Measurements from ENCODE around the gene CITED2.
A peak's percentile ranks its signal among the peaks of the same experiment; 100 is the strongest.

The CITED2 gene

DNA sequence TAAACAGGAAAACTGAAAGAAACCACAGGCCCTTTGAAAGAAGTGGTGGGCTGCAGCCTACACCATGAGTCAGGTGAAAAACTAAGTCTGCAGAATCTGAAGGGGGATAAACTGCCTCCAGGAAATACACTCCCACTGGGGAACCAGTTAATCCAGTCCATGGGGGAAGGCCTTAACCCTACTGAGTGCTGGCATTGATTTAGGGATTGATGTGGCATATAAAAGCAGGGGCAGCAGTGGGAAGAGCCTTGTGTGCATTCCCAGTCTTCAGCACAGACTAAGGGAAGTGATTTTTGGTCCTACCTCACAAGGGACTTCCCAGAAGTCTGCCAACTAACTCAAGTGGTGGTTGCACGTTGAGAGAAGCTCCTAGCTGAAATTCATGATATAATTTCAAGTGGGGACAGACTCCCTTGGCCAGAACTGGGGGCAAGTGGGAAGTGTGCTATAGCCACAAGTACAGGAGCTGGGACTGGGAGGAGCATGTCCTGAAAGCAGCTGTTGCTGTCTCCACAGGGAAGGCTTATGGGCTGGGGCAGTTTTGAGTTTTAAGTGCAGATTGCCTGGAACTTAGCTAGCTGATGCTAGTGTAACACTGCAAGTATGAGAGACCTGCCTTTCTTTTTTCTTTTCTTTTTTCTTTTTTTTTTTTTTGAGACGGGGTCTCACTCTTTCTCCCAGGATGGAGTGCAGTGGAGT lies 31.2 kb downstream of the CITED2 start:
- no peak overlapping the region for H3K4me3 ChIP-seq (ENCODE audit: low read depth, low read length)
- TF ChIP-seq, protein P1, sequence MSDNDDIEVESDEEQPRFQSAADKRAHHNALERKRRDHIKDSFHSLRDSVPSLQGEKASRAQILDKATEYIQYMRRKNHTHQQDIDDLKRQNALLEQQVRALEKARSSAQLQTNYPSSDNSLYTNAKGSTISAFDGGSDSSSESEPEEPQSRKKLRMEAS (IDR thresholded peaks at IDR 0.05; ENCODE audit: low read depth, low read length), result no peak
- TF ChIP-seq POLR2A (IDR thresholded peaks at IDR 0.05; ENCODE audit: extremely low read depth, insufficient read length) (no peak), MYC (IDR thresholded peaks at IDR 0.05; ENCODE audit: low read depth, low read length) (no peak)
- TF ChIP-seq, protein P2, sequence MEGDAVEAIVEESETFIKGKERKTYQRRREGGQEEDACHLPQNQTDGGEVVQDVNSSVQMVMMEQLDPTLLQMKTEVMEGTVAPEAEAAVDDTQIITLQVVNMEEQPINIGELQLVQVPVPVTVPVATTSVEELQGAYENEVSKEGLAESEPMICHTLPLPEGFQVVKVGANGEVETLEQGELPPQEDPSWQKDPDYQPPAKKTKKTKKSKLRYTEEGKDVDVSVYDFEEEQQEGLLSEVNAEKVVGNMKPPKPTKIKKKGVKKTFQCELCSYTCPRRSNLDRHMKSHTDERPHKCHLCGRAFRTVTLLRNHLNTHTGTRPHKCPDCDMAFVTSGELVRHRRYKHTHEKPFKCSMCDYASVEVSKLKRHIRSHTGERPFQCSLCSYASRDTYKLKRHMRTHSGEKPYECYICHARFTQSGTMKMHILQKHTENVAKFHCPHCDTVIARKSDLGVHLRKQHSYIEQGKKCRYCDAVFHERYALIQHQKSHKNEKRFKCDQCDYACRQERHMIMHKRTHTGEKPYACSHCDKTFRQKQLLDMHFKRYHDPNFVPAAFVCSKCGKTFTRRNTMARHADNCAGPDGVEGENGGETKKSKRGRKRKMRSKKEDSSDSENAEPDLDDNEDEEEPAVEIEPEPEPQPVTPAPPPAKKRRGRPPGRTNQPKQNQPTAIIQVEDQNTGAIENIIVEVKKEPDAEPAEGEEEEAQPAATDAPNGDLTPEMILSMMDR (IDR thresholded peaks at IDR 0.05; ENCODE audit: low read depth, low read length), result no peak
- peak; percentile 23 for DNase-seq (ENCODE audit: low read depth)

DNA sequence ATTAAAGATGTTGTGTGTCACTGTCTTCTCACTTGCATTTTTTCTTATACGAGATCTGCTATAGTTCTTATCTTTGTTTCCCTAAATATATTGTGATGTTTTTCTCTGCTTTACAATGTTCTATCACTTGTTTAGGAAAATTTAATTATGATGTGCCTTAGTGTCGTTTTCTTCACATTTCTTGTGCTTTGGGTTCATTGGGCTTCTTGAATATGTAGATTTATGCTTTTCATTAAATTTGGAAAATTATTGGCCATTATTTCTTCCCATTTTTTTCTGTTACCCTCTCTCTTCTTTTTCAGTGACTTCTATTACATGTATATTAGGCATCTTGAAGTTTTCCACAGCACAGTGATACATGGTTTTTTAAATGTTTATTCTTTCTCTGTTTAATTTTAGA lies 33.4 kb downstream of the CITED2 start:
- TF ChIP-seq MYC (IDR thresholded peaks at IDR 0.05; ENCODE audit: low read depth, low read length) (no peak), POLR2A (IDR thresholded peaks at IDR 0.05; ENCODE audit: extremely low read depth, insufficient read length) (no peak)
- TF ChIP-seq, protein P1 (IDR thresholded peaks at IDR 0.05; ENCODE audit: low read depth, low read length), result no peak
- TF ChIP-seq, protein P2 (IDR thresholded peaks at IDR 0.05; ENCODE audit: low read depth, low read length), result no peak
- no peak overlapping the region for H3K4me3 ChIP-seq (ENCODE audit: low read depth, low read length)
- no peak for DNase-seq (ENCODE audit: low read depth)

DNA sequence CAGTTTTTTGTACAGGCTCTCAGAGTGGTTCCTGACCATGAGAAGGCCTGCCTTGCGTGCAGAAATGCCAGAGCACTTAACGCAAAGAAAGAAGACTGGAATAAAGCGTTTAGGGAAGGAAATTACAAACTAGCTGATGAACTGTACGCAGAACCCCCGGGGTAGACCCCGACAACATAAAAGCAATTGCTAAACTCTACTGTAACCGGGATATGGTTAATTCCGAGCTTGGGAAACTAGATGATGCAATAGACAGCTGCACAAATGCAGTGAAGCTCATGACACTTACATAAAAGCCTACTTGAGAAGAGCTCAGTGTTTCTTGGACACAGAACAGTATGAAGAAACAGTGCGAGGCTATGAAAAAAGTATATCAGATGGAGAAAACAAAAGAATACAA lies 35.7 kb downstream of the CITED2 start:
- H3K4me3 ChIP-seq (ENCODE audit: low read depth, low read length), result peak overlapping the region; percentile 32
- TF ChIP-seq MYC (IDR thresholded peaks at IDR 0.05; ENCODE audit: low read depth, low read length), result no peak; the same call in 1 of the 2 replicates
- TF ChIP-seq, protein P1 (IDR thresholded peaks at IDR 0.05; ENCODE audit: low read depth, low read length), result no peak; the same call in 1 of the 2 replicates
- TF ChIP-seq POLR2A (IDR thresholded peaks at IDR 0.05; ENCODE audit: extremely low read depth, insufficient read length), result no peak
- peak; percentile 97 for DNase-seq (ENCODE audit: low read depth)

DNA sequence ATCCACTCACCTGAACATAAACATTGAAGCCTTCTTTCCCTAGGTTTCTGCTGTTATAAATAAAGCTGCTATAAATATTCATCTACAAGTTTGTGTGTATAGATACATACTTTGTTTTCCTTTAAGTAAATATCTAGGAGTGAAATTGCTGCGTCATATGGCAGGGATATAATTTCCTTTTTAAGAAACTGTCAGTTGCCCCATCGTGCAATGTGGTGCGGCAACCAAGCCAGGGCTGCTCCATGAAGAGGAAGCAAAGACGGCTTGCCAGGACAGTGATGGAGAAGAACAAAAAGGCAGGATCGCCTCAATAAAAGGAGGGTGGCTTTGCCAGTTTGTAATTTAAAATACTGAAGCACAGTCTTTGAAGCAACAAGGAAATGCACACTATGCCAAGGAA lies 36.6 kb downstream of the CITED2 start:
- peak; percentile 86 for DNase-seq (ENCODE audit: low read depth)
- TF ChIP-seq, protein P2 (IDR thresholded peaks at IDR 0.05; ENCODE audit: low read depth, low read length), result no peak
- no peak overlapping the region for H3K4me3 ChIP-seq (ENCODE audit: low read depth, low read length)

DNA sequence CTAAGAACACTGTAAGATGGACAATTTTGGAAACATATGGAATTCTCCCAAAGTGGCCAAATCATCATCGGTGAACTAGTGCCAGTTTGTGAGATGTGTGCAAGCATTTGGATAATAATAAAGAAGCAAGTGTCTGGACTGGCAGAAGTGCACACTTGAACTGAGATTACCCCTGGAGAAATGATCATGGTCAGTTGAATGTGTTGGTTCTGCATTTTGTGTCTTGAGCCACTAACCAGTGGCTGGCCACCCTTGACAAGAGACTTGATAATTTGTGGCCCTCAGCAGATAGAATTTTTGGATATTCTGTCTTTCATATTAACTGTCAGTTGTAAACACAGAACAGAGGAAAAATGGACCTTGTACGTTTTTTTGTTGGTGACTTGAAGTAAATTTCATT lies 37.4 kb downstream of the CITED2 start:
- no peak overlapping the region for H3K4me3 ChIP-seq (ENCODE audit: low read depth, low read length)
- TF ChIP-seq, protein P2 (IDR thresholded peaks at IDR 0.05; ENCODE audit: low read depth, low read length), result no peak
- TF ChIP-seq POLR2A (IDR thresholded peaks at IDR 0.05; ENCODE audit: extremely low read depth, insufficient read length) (no peak), MYC (IDR thresholded peaks at IDR 0.05; ENCODE audit: low read depth, low read length) (no peak)
- TF ChIP-seq, protein P1 (IDR thresholded peaks at IDR 0.05; ENCODE audit: low read depth, low read length), result no peak
- peak; percentile 35 for DNase-seq (ENCODE audit: low read depth)

DNA sequence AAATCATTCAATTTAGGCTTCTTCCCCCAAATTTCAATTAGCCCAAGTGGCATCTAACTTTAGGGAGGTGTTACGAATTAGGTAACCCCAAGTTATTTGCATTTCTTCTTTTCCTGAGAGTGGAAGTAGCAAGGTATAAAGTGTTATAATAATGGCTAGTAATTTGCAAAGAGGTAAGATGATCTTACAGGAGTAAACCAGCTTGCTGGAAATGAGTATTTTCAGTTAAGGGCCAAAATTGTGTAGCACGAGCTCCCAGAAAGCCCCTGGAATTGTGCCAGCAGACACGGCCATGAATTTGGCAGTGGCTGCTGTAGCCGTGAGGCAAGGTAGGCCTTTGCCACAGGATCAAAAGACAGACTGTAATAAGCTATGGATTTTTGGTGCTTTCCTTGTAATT lies 38.0 kb downstream of the CITED2 start:
- H3K4me3 ChIP-seq (ENCODE audit: low read depth, low read length), result no peak overlapping the region
- TF ChIP-seq POLR2A (IDR thresholded peaks at IDR 0.05; ENCODE audit: extremely low read depth, insufficient read length), result no peak
- TF ChIP-seq, protein P1 (IDR thresholded peaks at IDR 0.05; ENCODE audit: low read depth, low read length), result no peak
- no peak for TF ChIP-seq MYC (IDR thresholded peaks at IDR 0.05; ENCODE audit: low read depth, low read length)
- TF ChIP-seq, protein P2 (IDR thresholded peaks at IDR 0.05; ENCODE audit: low read depth, low read length), result no peak
- no peak for DNase-seq (ENCODE audit: low read depth)

Measured in NB4 (cell line).